HepG2 (cell line): Measurements from ENCODE around the gene RTEL1.

Experiments used
- ARID2 ChIP-seq: sonication (generic); formaldehyde crosslinking; IDR thresholded peaks from 2 replicates; pipeline ENCODE4 v1.8.1; 2022; ENCODE audit warnings: mild to moderate bottlenecking, missing genetic modification reagents, borderline replicate concordance
- CTCF ChIP-seq: sonication (generic); formaldehyde crosslinking; IDR thresholded peaks from 2 replicates; pipeline ENCODE4 v1.5.0; 2020; ENCODE audit warnings: mild to moderate bottlenecking, missing genetic modification reagents, moderate library complexity
- TCF7 ChIP-seq: sonication (generic); IDR thresholded peaks from 2 replicates; pipeline ENCODE4 v1.6.1; 2016; ENCODE audit warnings: antibody characterized with exemption, low read depth
- TOPORS ChIP-seq: sonication (generic); formaldehyde crosslinking; IDR thresholded peaks from 2 replicates; pipeline ENCODE4 v1.8.0; 2023; ENCODE audit warnings: mild to moderate bottlenecking, missing genetic modification reagents
- TSC22D2 ChIP-seq: sonication (generic); formaldehyde crosslinking; IDR thresholded peaks from 2 replicates; pipeline ENCODE4 v1.5.1; 2020; ENCODE audit warnings: missing genetic modification reagents, mild to moderate bottlenecking, borderline replicate concordance
- XBP1 ChIP-seq: sonication (generic); formaldehyde crosslinking; IDR thresholded peaks from 2 replicates; pipeline ENCODE4 v1.5.0; 2020; ENCODE audit warnings: missing genetic modification reagents
- ZNF616 ChIP-seq: sonication (generic); formaldehyde crosslinking; IDR thresholded peaks from 2 replicates; pipeline ENCODE4 v1.5.0; 2020; ENCODE audit warnings: low read depth, mild to moderate bottlenecking, missing genetic modification reagents

- TF ChIP-seq ZNF616 (CRISPR knock-in tag), result no peak
- TF ChIP-seq TOPORS (CRISPR knock-in tag), result no peak
- no peak for TF ChIP-seq XBP1 (CRISPR knock-in tag)
- no peak for TF ChIP-seq CTCF (CRISPR knock-in tag)
- TF ChIP-seq ARID2 (CRISPR knock-in tag), result no peak
- no peak for TF ChIP-seq TSC22D2 (CRISPR knock-in tag)
- TF ChIP-seq TCF7, result no peak
Measured at GRCh38 chr20:63673951-63674350, 15.8 kb downstream of the RTEL1 start.
